ENCODE results near the gene MMD2.

The MMD2 gene

DNA sequence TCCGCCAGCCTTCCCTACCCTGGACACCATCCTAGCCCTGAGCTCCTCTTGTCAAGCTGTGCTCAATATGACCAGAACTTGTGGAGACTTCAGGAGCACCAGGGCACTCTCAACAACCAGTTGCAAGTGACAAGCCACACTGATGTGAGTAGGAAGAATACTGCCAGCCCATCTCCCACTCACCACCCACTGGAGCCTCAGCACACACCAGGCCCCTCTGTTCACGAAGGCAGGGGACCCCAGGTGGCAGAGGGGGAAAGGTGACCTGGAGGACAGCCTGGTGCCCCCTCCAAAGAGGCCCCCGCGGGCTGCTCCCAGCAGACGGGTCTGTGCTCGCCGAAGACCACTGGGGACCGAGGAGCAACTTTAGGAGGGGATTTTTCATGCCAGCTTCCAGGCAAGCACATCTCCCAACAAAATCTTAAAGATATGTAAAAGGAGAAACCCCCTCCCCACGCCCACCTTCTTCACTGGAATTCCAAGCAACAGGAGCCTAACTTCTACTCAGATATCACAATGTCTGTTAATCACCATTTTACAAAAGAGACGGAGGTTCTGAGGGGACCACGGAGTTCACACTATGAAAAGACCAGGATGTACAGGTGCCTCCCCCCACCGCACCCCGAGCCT, 1.0 kb downstream of the MMD2 start:
- DNase-seq (ENCODE audit: low read depth): no peak

- no peak for DNase-seq (ENCODE audit: low read depth)
Observed at GRCh38 chr7:4951903-4952636, 6.9 kb downstream of the MMD2 start.

DNA sequence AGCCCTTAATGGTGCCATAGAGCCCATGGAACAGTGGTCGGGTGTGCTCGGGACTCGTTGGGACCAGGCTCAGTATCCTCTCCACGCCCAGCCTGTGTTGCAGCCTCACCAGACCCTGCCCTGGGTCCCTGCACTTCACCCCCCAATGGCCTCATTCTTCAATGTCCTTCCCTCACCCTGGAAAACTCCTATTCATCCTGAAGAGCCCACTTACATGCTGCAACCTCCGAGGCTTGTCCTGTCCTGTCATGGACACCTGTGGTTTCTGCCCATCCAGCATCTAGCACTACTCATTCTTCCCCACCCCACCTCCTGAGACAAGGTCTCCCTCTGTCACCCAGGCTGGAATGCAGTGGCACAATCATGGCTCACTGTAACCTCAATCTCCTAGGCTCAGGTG, 7.7 kb downstream of the MMD2 start:
- no peak for DNase-seq (ENCODE audit: low read depth)

DNA sequence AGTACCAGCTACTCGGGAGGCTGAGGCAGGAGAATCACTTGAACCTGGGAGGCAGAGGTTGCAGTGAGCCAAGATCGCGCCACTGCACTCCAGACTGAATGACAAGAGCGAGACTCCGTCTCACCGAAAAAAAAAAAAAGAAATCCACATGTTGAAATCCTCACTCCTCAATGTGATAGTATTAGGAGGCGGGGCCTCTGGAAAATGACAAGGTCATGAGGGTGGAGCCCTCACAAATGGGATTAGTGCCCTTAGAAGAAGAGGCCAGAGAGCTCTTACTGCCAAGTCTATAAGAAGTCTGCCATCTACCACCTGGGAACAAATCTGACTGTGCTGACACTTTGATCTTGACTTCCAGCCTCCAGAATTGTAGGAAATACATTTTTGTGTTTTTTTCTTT, 10.6 kb downstream of the MMD2 start:
- DNase-seq (ENCODE audit: low read depth): no peak

DNA sequence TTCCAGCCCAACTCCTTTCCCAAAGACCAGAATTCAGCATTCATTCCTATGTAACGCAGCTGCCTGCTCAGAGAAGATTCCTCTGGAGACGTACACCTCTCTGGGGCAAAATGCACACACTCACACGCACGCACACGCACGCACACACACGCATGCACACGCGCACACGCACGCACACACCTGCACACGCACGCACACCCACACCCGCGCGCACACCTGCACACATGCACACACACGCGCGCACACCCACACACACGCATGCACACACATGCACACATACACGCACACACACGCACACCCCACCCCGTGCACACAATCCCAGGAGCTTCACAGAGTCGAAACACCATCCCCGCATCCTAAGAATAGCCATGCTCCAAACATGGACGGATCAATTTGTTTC, 13.0 kb downstream of the MMD2 start:
- no peak for DNase-seq (ENCODE audit: low read depth)

DNA sequence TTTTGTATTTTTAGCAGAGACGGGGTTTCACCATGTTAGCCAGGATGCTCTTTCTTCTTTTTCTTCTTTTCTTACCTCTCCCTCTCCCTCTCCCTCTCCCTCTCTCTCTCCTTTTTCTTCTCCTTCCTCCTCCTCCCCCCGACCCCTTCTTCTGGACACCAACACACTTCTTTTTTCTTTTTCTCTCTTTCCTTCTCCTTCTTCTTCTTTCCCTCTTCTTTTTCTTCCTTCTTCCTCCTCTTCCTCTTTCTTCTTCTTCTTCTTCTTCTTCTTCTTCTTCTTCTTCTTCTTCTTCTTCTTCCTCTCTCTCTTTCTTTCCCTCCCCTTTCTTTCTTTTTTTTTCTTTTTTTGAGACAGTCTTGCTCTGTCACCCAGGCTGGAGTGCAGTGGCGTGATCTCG, 14.0 kb downstream of the MMD2 start:
- DNase-seq (ENCODE audit: low read depth): no peak

- no peak for DNase-seq (ENCODE audit: low read depth)
Observed at GRCh38 chr7:4943297-4943696, 15.7 kb downstream of the MMD2 start.

GRCh38 chr7:4939971-4940728, 18.8 kb downstream of the MMD2 start:
- DNase-seq (ENCODE audit: low read depth): no peak

DNA sequence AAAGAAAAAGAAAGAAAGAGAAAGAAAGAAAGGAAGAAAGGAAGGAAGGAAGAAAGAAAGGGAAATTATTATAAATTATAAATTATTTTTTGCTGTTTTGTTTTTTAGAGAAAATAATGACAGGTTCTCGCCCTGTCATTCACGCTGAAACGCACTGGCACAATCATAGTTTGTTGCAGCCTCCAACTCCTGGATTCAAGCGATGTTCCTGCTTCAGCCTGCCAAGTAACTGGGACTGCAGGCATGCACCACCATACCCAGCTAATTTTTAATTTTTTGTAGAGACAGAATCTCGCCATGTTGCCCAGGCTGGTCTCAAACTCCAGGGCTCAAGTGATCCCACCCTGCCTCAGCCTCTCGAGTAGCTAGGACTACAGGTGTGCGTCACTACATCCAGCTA, 21.6 kb downstream of the MMD2 start:
- no peak for DNase-seq (ENCODE audit: low read depth)

- DNase-seq (ENCODE audit: low read depth): no peak
Observed at GRCh38 chr7:4934419-4935025, 24.5 kb downstream of the MMD2 start.

DNA sequence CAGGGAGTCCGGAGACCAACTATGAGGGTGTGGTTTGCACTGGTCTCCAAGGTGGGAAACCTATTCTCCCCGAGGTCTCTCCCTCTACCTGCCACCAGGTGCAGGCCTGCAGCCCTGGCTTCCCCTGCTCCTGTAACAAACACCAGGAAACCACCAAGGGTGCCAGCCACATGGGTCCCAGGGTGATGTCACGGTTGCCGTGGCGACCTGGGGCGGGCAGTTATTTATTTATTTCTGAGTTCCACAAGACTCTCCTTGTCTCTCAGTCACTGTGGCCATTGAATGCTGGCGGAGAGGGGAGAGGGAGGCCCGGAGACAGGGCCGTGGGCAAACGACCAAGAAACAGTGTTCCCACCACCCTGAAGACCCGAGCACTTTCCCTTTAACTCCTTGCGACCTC, 27.0 kb downstream of the MMD2 start:
- no peak for DNase-seq (ENCODE audit: low read depth)

DNA sequence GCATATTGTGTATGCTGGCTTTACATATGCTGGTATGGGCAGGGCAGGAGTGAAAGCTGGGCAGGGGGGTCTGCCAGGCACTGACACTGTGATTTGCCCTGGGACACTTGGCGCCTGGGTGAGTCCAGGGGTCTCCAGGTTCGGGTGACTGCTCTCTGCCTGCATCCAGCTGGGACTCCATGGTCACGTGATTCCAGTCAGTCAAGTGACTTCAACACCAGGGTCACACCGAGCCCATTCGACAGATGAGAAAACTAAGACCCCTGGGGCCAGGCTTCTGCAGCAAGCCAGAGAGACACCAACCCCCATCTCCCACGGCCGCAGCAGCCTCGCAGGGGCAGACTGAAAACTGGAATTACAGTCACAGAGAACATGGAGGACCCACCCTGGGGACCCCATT, 30.0 kb downstream of the MMD2 start:
- no peak for DNase-seq (ENCODE audit: low read depth)

- no peak for DNase-seq (ENCODE audit: low read depth)
Observed at GRCh38 chr7:4928445-4928844, 30.5 kb downstream of the MMD2 start.

GRCh38 chr7:4919969-4920766, 38.8 kb downstream of the MMD2 start:
- DNase-seq (ENCODE audit: low read depth): no peak

DNA sequence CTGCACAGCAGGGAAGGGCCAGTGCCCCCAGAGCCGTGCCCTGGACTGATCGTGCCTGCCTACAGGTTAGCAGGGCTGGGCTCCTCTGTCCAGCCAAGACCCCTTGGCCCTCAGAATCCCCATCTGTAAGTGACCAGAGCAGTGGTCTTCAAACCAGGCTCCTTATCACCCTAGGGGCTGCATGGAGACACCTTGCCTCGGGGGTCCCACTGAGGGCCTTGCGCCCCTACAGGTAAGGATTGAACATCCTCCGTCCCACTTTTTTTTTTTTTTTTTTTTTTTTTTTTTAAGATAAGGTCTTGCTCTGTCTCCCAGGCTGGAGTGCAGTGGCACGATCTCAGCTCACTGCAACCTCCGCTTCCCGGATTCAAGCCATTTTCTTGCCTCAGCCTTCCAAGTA, 42.9 kb downstream of the MMD2 start:
- no peak for DNase-seq (ENCODE audit: low read depth)

DNA sequence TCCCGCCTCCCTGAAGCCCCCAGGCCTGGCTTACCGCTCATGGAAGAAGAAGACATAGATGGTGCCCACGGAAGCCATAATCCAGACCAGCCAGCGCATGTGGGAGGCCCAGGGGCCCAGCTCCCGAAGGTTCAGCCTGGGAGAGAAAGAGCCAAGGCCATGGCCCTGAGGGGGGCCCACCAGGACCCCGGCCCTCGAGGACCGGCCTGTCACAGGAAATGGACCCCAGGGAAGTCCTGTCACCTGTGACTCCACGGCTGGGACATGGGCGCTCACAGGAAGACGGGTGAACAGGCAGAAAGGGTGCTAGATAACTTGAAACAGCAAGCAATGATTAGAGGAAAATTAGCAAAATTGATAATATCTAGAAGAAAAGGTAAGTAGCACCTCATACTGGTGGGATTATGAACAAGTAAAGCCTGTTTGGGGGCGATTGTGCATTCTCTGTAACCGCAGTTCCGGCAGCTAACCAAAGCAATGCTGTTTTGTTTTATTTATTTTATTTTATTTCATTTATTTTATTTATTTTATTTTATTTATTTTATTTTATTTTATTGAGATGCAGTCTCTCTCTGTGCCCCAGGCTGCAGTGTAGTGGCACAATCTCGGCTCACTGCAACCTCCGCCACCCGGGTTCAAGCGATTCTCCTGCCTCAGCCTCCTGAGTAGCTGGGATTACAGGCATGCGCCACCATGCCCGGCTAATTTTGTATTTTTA, 47.7 kb downstream of the MMD2 start:
- DNase-seq (ENCODE audit: low read depth): no peak

- DNase-seq (ENCODE audit: low read depth): no peak
Observed at GRCh38 chr7:4906682-4907081, 52.3 kb downstream of the MMD2 start.

DNA sequence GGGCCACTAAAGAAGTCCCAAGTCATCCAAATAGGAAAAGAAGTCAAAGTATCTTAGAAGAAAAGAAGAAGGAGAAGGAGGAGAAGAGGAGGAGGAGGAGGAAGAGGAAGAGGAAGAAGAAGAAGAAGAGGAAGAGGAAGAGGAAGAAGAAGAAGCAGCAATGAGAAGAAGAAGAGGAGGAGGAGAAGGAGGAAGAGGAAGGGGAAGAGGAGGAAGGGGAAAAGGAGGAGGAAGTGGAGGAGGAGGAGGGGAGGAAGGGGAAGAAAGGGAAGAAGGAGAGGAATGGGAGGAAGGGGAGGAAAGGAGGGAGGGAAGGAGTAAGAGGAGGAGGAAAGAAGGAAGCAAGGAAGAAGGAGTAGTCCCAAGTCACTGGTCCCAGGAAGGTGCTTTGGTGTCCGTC, 53.8 kb downstream of the MMD2 start:
- no peak for DNase-seq (ENCODE audit: low read depth)

- DNase-seq (ENCODE audit: low read depth): no peak
Observed at GRCh38 chr7:4904346-4904745, 54.6 kb downstream of the MMD2 start.

DNA sequence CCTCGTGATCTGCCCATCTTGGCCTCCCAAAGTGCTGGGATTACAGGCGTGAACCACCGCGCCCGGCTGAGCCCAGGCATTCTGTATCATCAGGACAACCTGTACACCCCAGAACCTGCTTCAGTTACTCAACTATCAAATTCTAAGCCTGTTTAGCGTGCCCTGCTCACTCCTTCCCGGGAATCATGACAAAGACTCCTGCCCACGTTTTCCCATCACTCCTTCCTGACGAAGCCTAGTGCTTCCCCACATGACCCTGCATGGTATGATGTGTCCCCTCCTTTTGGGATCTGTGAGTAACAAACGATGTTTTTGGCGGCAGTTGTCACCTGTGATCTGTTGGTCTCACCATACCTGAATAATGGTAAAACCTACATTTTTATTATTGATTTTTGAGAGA, 63.2 kb downstream of the MMD2 start:
- DNase-seq (ENCODE audit: low read depth): no peak

DNA sequence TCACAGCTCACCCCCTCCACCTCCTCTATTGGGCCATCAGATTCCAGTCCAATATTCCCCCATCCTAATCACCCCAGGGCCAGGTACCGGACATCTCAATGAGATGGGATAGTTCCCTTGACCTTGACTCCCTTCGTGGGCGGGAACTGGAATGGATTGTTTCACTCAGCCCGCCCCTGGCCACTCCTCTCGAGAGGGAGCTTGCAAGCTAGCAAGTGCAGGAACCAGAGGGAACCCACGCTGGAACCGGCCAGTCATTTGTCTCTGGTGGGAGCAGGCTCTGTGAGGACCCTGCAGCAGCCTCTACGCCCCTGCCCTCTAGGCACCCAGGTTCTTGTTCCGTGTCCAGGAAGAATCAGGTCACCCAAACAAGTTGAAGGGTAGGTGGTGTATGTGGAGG, 64.5 kb downstream of the MMD2 start:
- no peak for DNase-seq (ENCODE audit: low read depth)

All from stimulated activated CD8-positive, alpha-beta memory T cell treated with anti-CD3 and anti-CD28 coated beads, Interleukin-15, amount 100 ng/mL, for 1 hour (primary cell).